Smooth muscle cell (in vitro differentiated cells): Measurements from ENCODE around the gene SAP130. TPM values are rescaled to one million over a fixed set of nuclear protein-coding genes. Genes with fewer than 3 reads are reported as not detected.
"Not testable (repeated sequence)": the region's sequence is repeated elsewhere in the genome, so short reads cannot be mapped to it uniquely, and the experiment has no call there.

Experiments
- DNase-seq: peaks from one replicate; lab custom pipeline; 2025; ENCODE audit not compliant: unreplicated experiment; lab: John Stamatoyannopoulos, UW
- H2AFZ ChIP-seq: fragments of 200-600 bp; sonication (generic); 2 replicates; pipeline ENCODE4 v1.6.0; 2016; ENCODE audit warnings: antibody characterized with exemption, low read depth, mild to moderate bottlenecking
- H3F3A ChIP-seq: fragments of 200-600 bp; sonication (generic); 2 replicates; pipeline ENCODE4 v1.6.0; 2017; ENCODE audit warnings: antibody characterized with exemption, low read depth
- H3K27ac ChIP-seq: fragments of 200-600 bp; sonication (generic); 2 replicates; pipeline ENCODE4 v1.5.1; 2016; ENCODE audit warnings: low read depth, mild to moderate bottlenecking
- H3K27me3 ChIP-seq: fragments of 200-600 bp; sonication (generic); 2 replicates; pipeline ENCODE4 v1.6.1; 2016; ENCODE audit warnings: low read depth, mild to moderate bottlenecking
- H3K36me3 ChIP-seq: fragments of 200-600 bp; sonication (generic); 2 replicates; pipeline ENCODE4 v1.5.1; 2016; ENCODE audit warnings: low read depth
- H3K4me1 ChIP-seq: fragments of 200-600 bp; sonication (generic); 2 replicates; pipeline ENCODE4 v1.5.1; 2016; ENCODE audit warnings: low read depth
- H3K4me2 ChIP-seq: fragments of 200-600 bp; sonication (generic); 2 replicates; pipeline ENCODE4 v1.6.0; 2016; ENCODE audit warnings: mild to moderate bottlenecking
- H3K4me3 ChIP-seq: fragments of 200-600 bp; sonication (generic); 2 replicates; pipeline ENCODE4 v1.5.1; 2016; ENCODE audit warnings: mild to moderate bottlenecking
- H3K79me2 ChIP-seq: fragments of 200-600 bp; sonication (generic); 2 replicates; pipeline ENCODE4 v1.6.0; 2016; ENCODE audit warnings: low read depth, mild to moderate bottlenecking
- H3K9ac ChIP-seq: fragments of 200-600 bp; sonication (generic); 2 replicates; pipeline ENCODE4 v1.6.0; 2016; ENCODE audit warnings: low read depth
- H3K9me3 ChIP-seq: fragments of 200-600 bp; sonication (generic); replicated peaks from 2 replicates; pipeline ENCODE4 v1.5.1; 2016; ENCODE audit warnings: low read depth
- H4K20me1 ChIP-seq: fragments of 200-600 bp; sonication (generic); 2 replicates; pipeline ENCODE4 v1.6.0; 2016; ENCODE audit warnings: low read depth
- WGBS: methylation state at CpG from one replicate; pipeline ENCODE4 v1.1.7; 2016; ENCODE audit warnings: low lambda C conversion rate; 5-methylcytosine and 5-hydroxymethylcytosine counted together
- polyA plus RNA-seq: library from polyadenylated mRNA; unstranded; fragments of >200 nt; fragmentation: Nextera tagmentation; extraction: Ambion mirVana; gene quantifications from 2 replicates; pipeline ENCODE4 v1.2.1, GENCODE V29; 2016
- total RNA-seq: library from RNA; depleted of rRNA; stranded (reverse); fragments of >200 nt; gene quantifications from 2 replicates; pipeline ENCODE4 v1.2.3, GENCODE V29; 2014
- TF ChIP-seq, protein P1 (sequence below): fragments of 200-600 bp; sonication (generic); IDR thresholded peaks from 2 replicates; pipeline ENCODE4 v1.5.1; 2017; ENCODE audit warnings: borderline replicate concordance, mild to moderate bottlenecking, antibody characterized with exemption; ENCODE audit not compliant: insufficient read depth, poor library complexity, severe bottlenecking

The SAP130 gene
- total and polyA plus RNA-seq, 2 experiments from 2014 or later, result 15.1 to 20.5 TPM

DNA sequence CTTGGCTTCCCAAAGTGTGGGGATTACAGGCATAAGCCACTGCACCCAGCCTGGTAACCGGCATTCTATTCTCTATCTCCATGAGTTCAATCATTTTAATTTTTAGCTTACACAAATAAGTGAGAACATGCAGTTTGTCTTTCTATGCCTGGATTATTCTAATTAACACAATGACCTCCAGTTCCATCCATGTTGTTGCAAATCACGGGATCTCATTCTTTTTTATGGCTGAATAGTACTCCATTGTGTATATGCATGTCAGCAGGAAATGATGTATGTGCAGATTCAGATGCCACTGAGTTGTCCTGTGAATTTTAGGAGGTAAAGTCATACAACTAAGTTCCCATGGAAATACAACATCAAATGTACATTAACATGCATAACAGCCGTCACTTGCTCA lies 117.4 kb downstream of the SAP130 start:
- Histone ChIP-seq H3K27ac (no peak overlapping the region), H4K20me1 (no peaks in the 10 kb centered on the region), H3K4me1 (no peaks in the 10 kb centered on the region), H3K36me3 (no peaks in the 10 kb centered on the region), H3K4me3 (no peak overlapping the region), H3F3A (no peaks in the 10 kb centered on the region), H2AFZ (no peak overlapping the region), H3K9me3 (no peaks in the 10 kb centered on the region), H3K9ac (no peak overlapping the region), H3K4me2 (no peak overlapping the region), H3K27me3 (peaks cover 3% of the 10 kb centered on the region), H3K79me2 (no peaks in the 10 kb centered on the region)
- TF ChIP-seq, protein P1, sequence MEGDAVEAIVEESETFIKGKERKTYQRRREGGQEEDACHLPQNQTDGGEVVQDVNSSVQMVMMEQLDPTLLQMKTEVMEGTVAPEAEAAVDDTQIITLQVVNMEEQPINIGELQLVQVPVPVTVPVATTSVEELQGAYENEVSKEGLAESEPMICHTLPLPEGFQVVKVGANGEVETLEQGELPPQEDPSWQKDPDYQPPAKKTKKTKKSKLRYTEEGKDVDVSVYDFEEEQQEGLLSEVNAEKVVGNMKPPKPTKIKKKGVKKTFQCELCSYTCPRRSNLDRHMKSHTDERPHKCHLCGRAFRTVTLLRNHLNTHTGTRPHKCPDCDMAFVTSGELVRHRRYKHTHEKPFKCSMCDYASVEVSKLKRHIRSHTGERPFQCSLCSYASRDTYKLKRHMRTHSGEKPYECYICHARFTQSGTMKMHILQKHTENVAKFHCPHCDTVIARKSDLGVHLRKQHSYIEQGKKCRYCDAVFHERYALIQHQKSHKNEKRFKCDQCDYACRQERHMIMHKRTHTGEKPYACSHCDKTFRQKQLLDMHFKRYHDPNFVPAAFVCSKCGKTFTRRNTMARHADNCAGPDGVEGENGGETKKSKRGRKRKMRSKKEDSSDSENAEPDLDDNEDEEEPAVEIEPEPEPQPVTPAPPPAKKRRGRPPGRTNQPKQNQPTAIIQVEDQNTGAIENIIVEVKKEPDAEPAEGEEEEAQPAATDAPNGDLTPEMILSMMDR, result no peak
- 97% methylated on average over 3 of the region's 3 CpGs for WGBS
- no peak for DNase-seq

DNA sequence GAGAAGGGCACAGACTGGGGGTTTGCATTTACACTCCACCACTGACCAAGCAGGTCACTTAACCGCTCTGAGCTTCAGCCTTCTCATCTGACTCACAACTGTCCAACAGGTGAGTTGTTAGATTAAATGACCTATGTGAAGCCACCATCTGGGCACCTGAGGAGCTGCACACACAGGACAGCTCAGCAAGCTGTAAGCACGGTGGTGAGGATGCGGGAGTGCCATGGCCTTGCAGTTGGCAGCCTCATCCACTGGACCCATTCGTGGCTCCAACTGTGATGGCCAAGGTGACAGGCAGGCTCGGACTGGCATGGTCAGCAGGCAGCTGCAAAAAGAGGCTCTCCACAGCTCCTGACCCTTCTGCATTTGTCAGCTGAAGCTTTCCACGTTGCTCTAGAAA lies 118.8 kb downstream of the SAP130 start:
- Histone ChIP-seq H3K36me3 (no peaks in the 10 kb centered on the region), H3K4me3 (no peak overlapping the region), H2AFZ (no peak overlapping the region), H3K9me3 (no peaks in the 10 kb centered on the region), H3F3A (no peaks in the 10 kb centered on the region), H3K9ac (no peak overlapping the region), H3K4me2 (no peak overlapping the region), H3K4me1 (no peaks in the 10 kb centered on the region), H4K20me1 (no peaks in the 10 kb centered on the region), H3K27ac (no peak overlapping the region), H3K27me3 (peaks cover 3% of the 10 kb centered on the region), H3K79me2 (no peaks in the 10 kb centered on the region)
- WGBS, result 83% methylated on average over 6 of the region's 6 CpGs
- TF ChIP-seq, protein P1, result no peak
- no peak for DNase-seq

DNA sequence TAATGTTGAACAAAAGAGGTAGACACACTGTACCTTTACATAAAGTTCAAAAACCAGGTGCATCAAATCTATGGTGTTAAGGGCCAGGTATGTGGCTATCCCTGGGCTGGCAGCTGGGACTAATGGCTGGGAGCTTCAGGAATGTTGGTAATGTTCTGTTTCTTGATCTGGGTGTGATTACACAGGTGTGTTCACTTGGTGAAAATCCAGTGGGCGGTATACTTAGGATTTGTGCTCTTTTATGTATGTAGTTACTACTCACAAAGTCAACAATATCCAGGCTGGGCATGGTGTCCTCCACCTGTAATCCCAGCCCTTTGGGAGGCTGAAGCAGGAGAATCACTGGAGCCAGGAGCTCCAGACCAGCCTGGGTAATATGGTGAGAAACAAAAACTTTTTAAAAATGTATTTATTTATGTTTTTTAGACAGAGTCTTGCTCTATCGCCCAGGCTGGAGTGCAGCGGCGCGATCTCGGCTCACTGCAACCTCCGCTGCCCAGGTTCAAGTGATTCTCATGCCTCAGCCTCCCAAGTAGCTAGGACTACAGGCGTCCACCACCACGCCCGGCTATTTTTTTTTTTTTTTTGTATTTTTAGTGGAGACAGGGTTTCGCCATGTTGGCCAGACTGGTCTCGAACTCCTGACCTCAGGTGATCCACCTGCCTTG lies 120.0 kb downstream of the SAP130 start:
- not testable (repeated sequence) for H4K20me1 ChIP-seq, H3K79me2 ChIP-seq, H3K4me2 ChIP-seq, H2AFZ ChIP-seq, H3K9ac ChIP-seq, H3F3A ChIP-seq, H3K4me1 ChIP-seq, H3K36me3 ChIP-seq, H3K4me3 ChIP-seq, DNase-seq, H3K9me3 ChIP-seq, H3K27me3 ChIP-seq, H3K27ac ChIP-seq
- WGBS, result 97% methylated on average over 12 of the region's 12 CpGs

DNA sequence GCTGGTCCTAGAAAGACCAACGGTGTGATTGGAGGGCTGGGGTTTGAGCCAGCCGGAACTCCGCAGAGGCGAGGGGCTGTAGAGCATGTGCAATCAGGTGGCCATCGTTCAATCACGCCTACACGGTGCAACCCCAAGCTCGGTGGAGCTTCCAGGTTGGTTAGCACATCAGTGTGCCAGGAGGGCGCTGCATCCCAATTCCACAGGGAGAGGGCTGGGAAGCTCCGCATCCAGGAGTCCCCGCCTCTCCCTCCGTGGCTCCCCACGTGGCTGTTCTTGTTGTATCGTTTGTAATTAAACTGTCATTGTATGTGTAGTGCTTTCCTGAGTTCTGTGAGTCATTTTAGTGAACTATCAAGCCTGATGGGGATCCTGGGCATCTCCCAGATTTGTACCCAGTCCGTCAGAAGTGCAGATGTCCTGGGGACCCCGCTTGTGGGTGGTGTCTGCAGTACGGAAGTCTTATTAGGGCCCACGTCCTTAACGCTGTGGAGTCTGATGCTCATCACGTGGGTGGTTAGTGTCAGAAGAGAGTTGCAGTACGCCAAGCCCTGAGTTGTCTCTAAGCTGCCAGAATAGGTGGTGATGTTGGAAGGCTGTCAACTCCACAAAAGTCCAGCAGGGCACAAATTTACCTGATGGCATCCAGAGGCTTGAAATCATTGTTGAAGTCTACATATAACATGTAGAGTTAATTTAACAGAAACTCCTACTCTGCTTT lies 121.5 kb downstream of the SAP130 start:
- Histone ChIP-seq H3F3A (no peaks in the 10 kb centered on the region), H4K20me1 (no peaks in the 10 kb centered on the region), H3K79me2 (no peaks in the 10 kb centered on the region), H3K27me3 (peaks cover 3% of the 10 kb centered on the region), H2AFZ (no peak overlapping the region), H3K4me2 (no peak overlapping the region), H3K36me3 (no peaks in the 10 kb centered on the region), H3K4me3 (no peak overlapping the region), H3K27ac (no peak overlapping the region), H3K9ac (no peak overlapping the region), H3K4me1 (no peaks in the 10 kb centered on the region), H3K9me3 (no peaks in the 10 kb centered on the region)
- 64% methylated on average over 21 of the region's 21 CpGs for WGBS
- TF ChIP-seq, protein P1, result no peak
- no peak for DNase-seq
